Posterior vena cava (tissue), 2 donors: Measurements from ENCODE around the gene CCRL2. TPM values are rescaled to one million over a fixed set of nuclear protein-coding genes. Genes with fewer than 3 reads are reported as not detected.
"Not testable (repeated sequence)": the region's sequence is repeated elsewhere in the genome, so short reads cannot be mapped to it uniquely, and the experiment has no call there.

Experiments used
- DNase-seq: peaks from one replicate; pipeline ENCODE4 v3.0.0-alpha.2; 2020; ENCODE audit warnings: low spot score
- intact Hi-C, 2 donors: fragments of 100-400 bp; cut with DNase I; formaldehyde crosslinking; loops; one replicate each; pipeline versions ENCODE4 v1.14.1 to v1.14.2; 2022 to 2023
- total RNA-seq, 2 donors: library from RNA; stranded (reverse); fragmentation: NEBNext Ultra II Directional; extraction: Animal tissue kit (Norgen Biotek cat#: 25700); gene quantifications; one replicate each; pipeline ENCODE4 v1.2.1, GENCODE V29; 2021
- donor health status: DM: yes; HTN: yes; CAD: no.
- donor health status: DM: yes; HTN: yes; CAD: no.

The CCRL2 gene
- total RNA-seq, 2 donors from 2014 or later = 2.0 to 2.4 TPM

GRCh38 chr3:46417841-46418611, 11.0 kb downstream of the CCRL2 start:
- intact Hi-C loops = no loop called here
- DNase-seq = no peak

- no peak for DNase-seq
- intact Hi-C loops = no loop called here
Observed at GRCh38 chr3:46419816-46420215, 12.8 kb downstream of the CCRL2 start.

GRCh38 chr3:46420931-46421330, 13.9 kb downstream of the CCRL2 start:
- intact Hi-C loops = no loop called here
- no peak for DNase-seq

GRCh38 chr3:46422617-46423016, 15.6 kb downstream of the CCRL2 start:
- intact Hi-C loops = no loop called here
- DNase-seq = no peak

- intact Hi-C loops = no loop called here
- DNase-seq = no peak
Observed at GRCh38 chr3:46423588-46423987, 16.5 kb downstream of the CCRL2 start.

GRCh38 chr3:46426476-46426875, 19.4 kb downstream of the CCRL2 start:
- DNase-seq, intact Hi-C loops: not testable (repeated sequence)

GRCh38 chr3:46427404-46427803, 20.3 kb downstream of the CCRL2 start:
- DNase-seq, intact Hi-C loops: not testable (repeated sequence)

GRCh38 chr3:46427916-46428833, 21.1 kb downstream of the CCRL2 start:
- intact Hi-C loops = no loop called here
- no peak for DNase-seq

GRCh38 chr3:46429250-46429649, 22.2 kb downstream of the CCRL2 start:
- no peak for DNase-seq
- intact Hi-C loops = no loop called here

GRCh38 chr3:46429671-46430070, 22.6 kb downstream of the CCRL2 start:
- no peak for DNase-seq
- intact Hi-C loops = no loop called here

GRCh38 chr3:46430879-46431278, 23.8 kb downstream of the CCRL2 start:
- not testable (repeated sequence) for DNase-seq

GRCh38 chr3:46431905-46432304, 24.8 kb downstream of the CCRL2 start:
- DNase-seq, intact Hi-C loops: not testable (repeated sequence)

More at GRCh38 chr3:46430879-46431278, 23.8 kb downstream of the CCRL2 start:
- intact Hi-C loops = not testable (repeated sequence)

- DNase-seq, intact Hi-C loops: not testable (repeated sequence)
Observed at GRCh38 chr3:46433118-46433517, 26.1 kb downstream of the CCRL2 start.

GRCh38 chr3:46433841-46434240, 26.8 kb downstream of the CCRL2 start:
- no peak for DNase-seq

GRCh38 chr3:46435081-46435726, 28.1 kb downstream of the CCRL2 start:
- intact Hi-C loops = no loop called here
- no peak for DNase-seq

More at GRCh38 chr3:46433841-46434240, 26.8 kb downstream of the CCRL2 start:
- intact Hi-C loops = no loop called here

GRCh38 chr3:46438831-46439230, 31.8 kb downstream of the CCRL2 start:
- intact Hi-C loops = no loop called here

GRCh38 chr3:46440531-46441294, 33.7 kb downstream of the CCRL2 start:
- intact Hi-C loops = no loop called here

More at GRCh38 chr3:46438831-46439230, 31.8 kb downstream of the CCRL2 start:
- DNase-seq = no peak

GRCh38 chr3:46442576-46443530, 35.8 kb downstream of the CCRL2 start:
- no peak for DNase-seq

More at GRCh38 chr3:46440531-46441294, 33.7 kb downstream of the CCRL2 start:
- DNase-seq = no peak

More at GRCh38 chr3:46442576-46443530, 35.8 kb downstream of the CCRL2 start:
- intact Hi-C loops = no loop called here
